IMR-90 (cell line): Measurements from ENCODE around the gene ATPAF1. TPM values are rescaled to one million over a fixed set of nuclear protein-coding genes. Genes with fewer than 3 reads are reported as not detected.

Experiments
- ATAC-seq: fragments of 200-7000 bp; cut with Tn5 transposase; 2 replicates; pipeline ENCODE4 v1.9.1; 2020; ENCODE audit warnings: low read depth, mild to moderate bottlenecking, moderate library complexity
- BruUV-seq: library from RNA; stranded (reverse); fragments of 400-500 nt; replicated peaks from 2 replicates; lab custom pipeline; 2021; lab: Mats Ljungman, UMichigan
- CTCF ChIA-PET: fragments of 300-600 bp; formaldehyde crosslinking; extraction: SDS; loops from one replicate; lab custom pipeline; 2021; ENCODE audit warnings: antibody characterized with exemption; lab: Yijun Ruan, JAX
- POLR2A ChIA-PET: fragments of 300-600 bp; sonication (Branson Sonifier 250); formaldehyde crosslinking; loops from one replicate; lab custom pipeline; 2022; ENCODE audit warnings: antibody characterized with exemption; ENCODE audit not compliant: unreplicated experiment; lab: Charles Lee
- DNase-seq: peaks from one replicate; pipeline ENCODE4 v3.0.0; 2013
- H2AFZ ChIP-seq: replicated peaks from 2 replicates; pipeline ENCODE3; 2013; ENCODE audit warnings: low read length, mild to moderate bottlenecking; ENCODE audit not compliant: poor library complexity
- H2AK5ac ChIP-seq: 2 replicates; pipeline ENCODE4 v1.6.1; 2013; ENCODE audit warnings: low read depth, low read length, inconsistent platforms
- H2AK9ac ChIP-seq: replicated peaks from 2 replicates; pipeline ENCODE3; 2013; ENCODE audit warnings: mild to moderate bottlenecking, low read depth, low read length, moderate library complexity; ENCODE audit not compliant: poor library complexity
- H2BK120ac ChIP-seq: 2 replicates; pipeline ENCODE4 v1.6.1; 2013; ENCODE audit warnings: low read depth, low read length, inconsistent platforms
- H2BK15ac ChIP-seq: 3 replicates; pipeline ENCODE4 v1.6.1; 2013; ENCODE audit warnings: low read depth, low read length, inconsistent platforms
- H2BK20ac ChIP-seq: 2 replicates; pipeline ENCODE4 v1.6.1; 2013; ENCODE audit warnings: low read depth, mild to moderate bottlenecking, inconsistent platforms, low read length, moderate library complexity
- H2BK5ac ChIP-seq: 2 replicates; pipeline ENCODE4 v1.6.1; 2013; ENCODE audit warnings: mild to moderate bottlenecking, low read depth, low read length, inconsistent platforms; ENCODE audit not compliant: poor library complexity, severe bottlenecking
- H3K14ac ChIP-seq: replicated peaks from 2 replicates; pipeline ENCODE4 v1.6.1; 2013; ENCODE audit warnings: low read depth, low read length, inconsistent platforms
- H3K18ac ChIP-seq: 2 replicates; pipeline ENCODE4 v1.6.1; 2013; ENCODE audit warnings: low read depth, low read length, control low read depth
- H3K23ac ChIP-seq: 2 replicates; pipeline ENCODE4 v1.6.1; 2013; ENCODE audit warnings: low read depth, low read length, inconsistent platforms
- H3K27ac ChIP-seq: 2 replicates; pipeline ENCODE4 v1.5.1; 2013; ENCODE audit warnings: mild to moderate bottlenecking, control low read depth, low read length; ENCODE audit not compliant: insufficient read depth
- H3K27me3 ChIP-seq: 2 replicates; pipeline ENCODE4 v1.6.1; 2013; ENCODE audit warnings: low read length; ENCODE audit not compliant: control insufficient read depth, insufficient read depth
- H3K36me3 ChIP-seq: 2 replicates; pipeline ENCODE4 v1.6.1; 2013; ENCODE audit warnings: low read length, mixed read lengths; ENCODE audit not compliant: control insufficient read depth, insufficient read depth
- H3K4ac ChIP-seq: 2 replicates; pipeline ENCODE4 v1.6.1; 2013; ENCODE audit warnings: low read depth, low read length, inconsistent platforms
- H3K4me1 ChIP-seq: 2 replicates; pipeline ENCODE4 v1.6.1; 2013; ENCODE audit warnings: low read length, mixed read lengths; ENCODE audit not compliant: control insufficient read depth, insufficient read depth
- H3K4me2 ChIP-seq: 2 replicates; pipeline ENCODE4 v1.6.1; 2013; ENCODE audit warnings: low read depth, mild to moderate bottlenecking, control low read depth, low read length, moderate library complexity
- H3K4me3 ChIP-seq: 2 replicates; pipeline ENCODE4 v1.5.1; 2013; ENCODE audit warnings: low read depth, mild to moderate bottlenecking, control low read depth, low read length, moderate library complexity; ENCODE audit not compliant: insufficient read depth
- H3K56ac ChIP-seq: 2 replicates; pipeline ENCODE4 v1.6.1; 2013; ENCODE audit warnings: low read length, inconsistent platforms; ENCODE audit not compliant: insufficient read depth; ENCODE audit errors: extremely low read depth
- H3K79me1 ChIP-seq, 2 experiments: 2 replicates each; pipeline ENCODE4 v1.6.1; 2013; ENCODE audit warnings: low read length in 2 of 2, inconsistent platforms in 1 of 2, low read depth in 1 of 2
- H3K9ac ChIP-seq: 2 replicates; pipeline ENCODE4 v1.6.1; 2013; ENCODE audit warnings: low read depth, low read length, control low read depth
- H3K9me1 ChIP-seq: 2 replicates; pipeline ENCODE4 v1.6.1; 2013; ENCODE audit warnings: low read length, inconsistent platforms; ENCODE audit not compliant: insufficient read depth
- H3K9me3 ChIP-seq: 2 replicates; pipeline ENCODE4 v1.6.1; 2013; ENCODE audit warnings: low read length; ENCODE audit not compliant: control insufficient read depth, insufficient read depth
- H4K20me1 ChIP-seq: 2 replicates; pipeline ENCODE4 v1.6.1; 2013; ENCODE audit warnings: low read length, inconsistent platforms; ENCODE audit not compliant: insufficient read depth
- H4K5ac ChIP-seq: 2 replicates; pipeline ENCODE4 v1.6.1; 2013; ENCODE audit warnings: mild to moderate bottlenecking, low read depth, low read length, control low read depth
- H4K8ac ChIP-seq, 2 experiments: 2 replicates each; pipeline ENCODE4 v1.6.1; 2013; ENCODE audit warnings: low read depth in 2 of 2, low read length in 2 of 2, control low read depth in 1 of 2, inconsistent platforms in 1 of 2
- H4K91ac ChIP-seq: 2 replicates; pipeline ENCODE4 v1.6.1; 2013; ENCODE audit warnings: low read depth, low read length, inconsistent platforms; ENCODE audit not compliant: insufficient read depth
- MAFK ChIP-seq: IDR thresholded peaks from 2 replicates; pipeline ENCODE4 v1.6.1; 2012; ENCODE audit warnings: low read depth, low read length, improper control_type of control experiment
- POLR2A ChIP-seq: IDR thresholded peaks from 2 replicates; pipeline ENCODE4 v1.6.1; 2012; ENCODE audit warnings: mild to moderate bottlenecking, low read depth, low read length
- WGBS, 2 experiments: methylation state at CpG; one replicate each; pipeline versions ENCODE4 v1.1.5 to v1.1.7; 2013; ENCODE audit warnings: missing lambda C conversion rate in 2 of 2; ENCODE audit not compliant: insufficient read length in 1 of 2; ENCODE audit errors: extremely low coverage in 2 of 2; 5-methylcytosine and 5-hydroxymethylcytosine counted together
- dilution Hi-C: fragments of 300-500 bp; cut with HindIII; formaldehyde crosslinking; loops from one replicate; pipeline ENCODE4 v1.14.3; 2018; ENCODE audit warnings: low sequenced_read_pairs; ENCODE audit not compliant: unreplicated experiment
- in situ Hi-C: fragments of 300-500 bp; cut with MboI; formaldehyde crosslinking; loops from 3 replicates; pipeline ENCODE4 v1.14.3; 2019; ENCODE audit warnings: low sequenced_read_pairs, inconsistent platforms, mixed read lengths
- intact Hi-C: fragments of 100-400 bp; cut with micrococcal nuclease; formaldehyde crosslinking; loops from 2 replicates; pipeline ENCODE4 v1.10.0; 2022
- polyA plus RNA-seq, 3 experiments: library from polyadenylated mRNA; depleted of rRNA; stranded (reverse); fragments of >200 nt; gene quantifications; 2 replicates each; pipeline ENCODE4 v1.2.3, GENCODE V29; 2012; ENCODE audit warnings: low replicate concordance in 1 of 3
- total RNA-seq: library from RNA; depleted of rRNA; stranded (reverse); fragments of >200 nt; gene quantifications from 2 replicates; pipeline ENCODE4 v1.2.3, GENCODE V29; 2012

The ATPAF1 gene
- total and polyA plus RNA-seq, 2 of the 4 experiments (the other 2 are of a cell fraction) = 55.5 to 80.3 TPM

DNA sequence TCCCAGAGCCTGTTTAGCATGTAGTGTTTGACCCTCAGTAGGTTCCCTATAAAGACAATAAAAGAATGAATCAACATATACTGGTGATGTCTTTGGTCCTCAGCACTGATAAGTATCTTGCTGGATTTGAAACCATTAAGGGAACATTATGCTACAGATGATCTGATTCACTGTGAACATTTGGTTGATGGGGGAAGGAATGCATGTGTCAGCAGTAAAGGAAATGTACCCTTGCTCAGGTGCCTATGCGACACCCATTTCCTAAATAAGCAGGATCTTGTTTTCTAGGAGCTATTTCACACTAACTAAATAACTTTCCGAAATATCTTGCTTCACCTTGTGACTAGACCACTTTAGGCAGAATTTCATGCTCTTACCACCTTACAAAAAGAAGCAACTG, 16.5 kb upstream of the ATPAF1 start:
- H2BK5ac ChIP-seq = no peak overlapping the region
- no peak overlapping the region for H2AFZ ChIP-seq
- no peak overlapping the region for H3K18ac ChIP-seq
- peaks cover 48% of the 10 kb centered on the region for H3K36me3 ChIP-seq
- H3K27ac ChIP-seq = no peak overlapping the region
- H4K8ac ChIP-seq = no peak overlapping the region
- H2AK5ac ChIP-seq = no peak overlapping the region
- no peak overlapping the region for H2BK20ac ChIP-seq
- H4K20me1 ChIP-seq = no peaks in the 10 kb centered on the region
- no peak overlapping the region for H2BK120ac ChIP-seq
- H3K14ac ChIP-seq = no peak overlapping the region
- no peak overlapping the region for H4K5ac ChIP-seq
- no peak overlapping the region for H3K56ac ChIP-seq
- H3K79me1 ChIP-seq = no peaks in the 10 kb centered on the region; a peak in 1 of 4 replicates
- no peak overlapping the region for H3K9ac ChIP-seq
- no peak overlapping the region for H3K4me2 ChIP-seq
- ChIA-PET POLR2A (no interaction called here), CTCF (no interaction called here)
- no peaks in the 10 kb centered on the region for H3K4me1 ChIP-seq
- no peak overlapping the region for H2BK15ac ChIP-seq
- dilution Hi-C loops = no loop called here
- no peak for ATAC-seq
- no peak overlapping the region for H3K23ac ChIP-seq
- no peaks in the 10 kb centered on the region for H3K9me3 ChIP-seq
- intact Hi-C loops = no loop called here
- TF ChIP-seq MAFK (peak; percentile 70), POLR2A (no peak)
- H4K91ac ChIP-seq = no peak overlapping the region
- no peak for DNase-seq
- no peak overlapping the region for H3K4me3 ChIP-seq
- in situ Hi-C loops = no loop called here
- no peak overlapping the region for H3K4ac ChIP-seq
- no peaks in the 10 kb centered on the region for H3K27me3 ChIP-seq
- no peak overlapping the region for H2AK9ac ChIP-seq
- no peaks in the 10 kb centered on the region; the same call in 1 of the 2 replicates for H3K9me1 ChIP-seq
- no TSS peak for BruUV-seq
- WGBS, 2 experiments = no CpG with 5 or more reads among the region's 2 CpGs
